Measurements from ENCODE around the gene KCNIP4. TPM values are rescaled to one million over a fixed set of nuclear protein-coding genes. Genes with fewer than 3 reads are reported as not detected.
A peak's percentile ranks its signal among the peaks of the same experiment; 100 is the strongest.

Gene KCNIP4
- total and polyA plus RNA-seq, 2 of the 4 experiments (the other 2 are of a cell fraction), result not detected

DNA sequence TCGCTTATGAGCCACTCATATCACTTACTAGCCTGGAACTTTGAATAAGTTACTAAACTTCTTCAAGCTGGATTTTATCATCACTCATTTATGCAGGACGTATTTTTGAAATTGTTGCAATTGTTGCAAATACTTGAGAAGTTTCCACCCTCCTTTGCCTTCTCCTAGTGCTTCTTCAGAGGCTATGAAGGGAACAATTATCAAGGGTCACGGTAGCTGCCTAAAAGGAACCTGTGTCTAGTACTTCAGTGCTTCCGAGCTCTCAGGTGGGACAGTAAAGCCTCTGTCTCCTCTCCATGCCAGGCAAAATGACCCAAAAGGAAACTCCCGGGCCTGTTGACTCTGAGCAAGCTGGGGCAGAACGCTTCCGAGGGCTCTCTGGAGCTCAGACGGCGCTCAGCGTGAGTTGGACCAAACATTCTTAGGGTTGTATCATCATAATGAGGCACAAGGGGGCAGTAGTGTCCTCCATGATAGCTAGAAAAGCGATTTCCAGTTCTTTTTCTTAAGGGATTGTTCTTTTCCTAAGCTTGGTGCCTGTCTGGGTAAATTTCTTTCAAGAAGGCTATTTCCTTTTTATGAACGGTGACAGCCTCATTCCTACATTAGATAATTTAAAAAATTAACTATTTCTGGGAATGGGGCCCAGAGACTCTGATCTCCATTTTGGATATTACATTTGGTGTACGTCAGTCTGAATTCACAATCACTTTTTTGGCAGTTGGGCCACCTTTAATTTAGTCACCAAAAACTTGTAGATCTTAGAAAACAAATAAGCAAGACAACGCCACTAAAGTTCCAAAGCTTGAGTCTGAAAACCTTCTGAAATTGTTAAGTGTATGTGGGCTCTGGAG lies 1175.2 kb downstream of the KCNIP4 start:
- no peak overlapping the region; the same call in 1 of the 2 replicates for H3K4me2 ChIP-seq (ENCODE audit: low read depth, low read length)
- no peaks in the 10 kb centered on the region for H4K20me1 ChIP-seq (ENCODE audit: insufficient read depth, low read length)
- no peaks in the 10 kb centered on the region for H3K79me1 ChIP-seq (ENCODE audit: low read depth in 1 of 2, low read length in 2 of 2)
- no peak overlapping the region for H3K14ac ChIP-seq (replicated peaks; ENCODE audit: low read depth, low read length)
- no peak overlapping the region for H3K56ac ChIP-seq (ENCODE audit: extremely low read depth, insufficient read depth, low read length)
- ChIA-PET CTCF (interaction anchor here (0.7 to 1.7 kb wide), 12 partner anchors 9 to 1616 kb away, joined by 3 to 13 read pairs (median 4); no protein-coding TSS in a partner anchor), POLR2A (ENCODE audit: unreplicated experiment) (no interaction called here)
- H3K9me1 ChIP-seq (ENCODE audit: insufficient read depth, low read length), result no peaks in the 10 kb centered on the region
- dilution Hi-C loops (cut with HindIII; ENCODE audit: low sequenced_read_pairs, unreplicated experiment), result no loop called here
- no peak overlapping the region for H2BK5ac ChIP-seq (ENCODE audit: low read depth, low read length, poor library complexity, severe bottlenecking)
- TF ChIP-seq, protein P1, sequence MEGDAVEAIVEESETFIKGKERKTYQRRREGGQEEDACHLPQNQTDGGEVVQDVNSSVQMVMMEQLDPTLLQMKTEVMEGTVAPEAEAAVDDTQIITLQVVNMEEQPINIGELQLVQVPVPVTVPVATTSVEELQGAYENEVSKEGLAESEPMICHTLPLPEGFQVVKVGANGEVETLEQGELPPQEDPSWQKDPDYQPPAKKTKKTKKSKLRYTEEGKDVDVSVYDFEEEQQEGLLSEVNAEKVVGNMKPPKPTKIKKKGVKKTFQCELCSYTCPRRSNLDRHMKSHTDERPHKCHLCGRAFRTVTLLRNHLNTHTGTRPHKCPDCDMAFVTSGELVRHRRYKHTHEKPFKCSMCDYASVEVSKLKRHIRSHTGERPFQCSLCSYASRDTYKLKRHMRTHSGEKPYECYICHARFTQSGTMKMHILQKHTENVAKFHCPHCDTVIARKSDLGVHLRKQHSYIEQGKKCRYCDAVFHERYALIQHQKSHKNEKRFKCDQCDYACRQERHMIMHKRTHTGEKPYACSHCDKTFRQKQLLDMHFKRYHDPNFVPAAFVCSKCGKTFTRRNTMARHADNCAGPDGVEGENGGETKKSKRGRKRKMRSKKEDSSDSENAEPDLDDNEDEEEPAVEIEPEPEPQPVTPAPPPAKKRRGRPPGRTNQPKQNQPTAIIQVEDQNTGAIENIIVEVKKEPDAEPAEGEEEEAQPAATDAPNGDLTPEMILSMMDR (conservative IDR thresholded peaks at IDR 0.05; ENCODE audit: low read depth, low read length), result peak; percentile 72
- TF ChIP-seq, protein P2, sequence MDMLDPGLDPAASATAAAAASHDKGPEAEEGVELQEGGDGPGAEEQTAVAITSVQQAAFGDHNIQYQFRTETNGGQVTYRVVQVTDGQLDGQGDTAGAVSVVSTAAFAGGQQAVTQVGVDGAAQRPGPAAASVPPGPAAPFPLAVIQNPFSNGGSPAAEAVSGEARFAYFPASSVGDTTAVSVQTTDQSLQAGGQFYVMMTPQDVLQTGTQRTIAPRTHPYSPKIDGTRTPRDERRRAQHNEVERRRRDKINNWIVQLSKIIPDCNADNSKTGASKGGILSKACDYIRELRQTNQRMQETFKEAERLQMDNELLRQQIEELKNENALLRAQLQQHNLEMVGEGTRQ (IDR thresholded peaks at IDR 0.05; ENCODE audit: low read depth, low read length), result no peak
- TF ChIP-seq BHLHE40 (IDR thresholded peaks at IDR 0.05; ENCODE audit: low read depth, low read length) (no peak), SMC3 (IDR thresholded peaks at IDR 0.05; ENCODE audit: low read depth, low read length) (peak; percentile 57), RAD21 (IDR thresholded peaks at IDR 0.05; ENCODE audit: low read length) (peak; percentile 66), NFE2L2 (IDR thresholded peaks at IDR 0.05; ENCODE audit: low read depth, low read length) (no peak), POLR2A (IDR thresholded peaks at IDR 0.05; ENCODE audit: low read depth, low read length) (no peak), MXI1 (IDR thresholded peaks at IDR 0.05; ENCODE audit: borderline replicate concordance, low read depth, low read length) (no peak)
- TF ChIP-seq, protein P3, sequence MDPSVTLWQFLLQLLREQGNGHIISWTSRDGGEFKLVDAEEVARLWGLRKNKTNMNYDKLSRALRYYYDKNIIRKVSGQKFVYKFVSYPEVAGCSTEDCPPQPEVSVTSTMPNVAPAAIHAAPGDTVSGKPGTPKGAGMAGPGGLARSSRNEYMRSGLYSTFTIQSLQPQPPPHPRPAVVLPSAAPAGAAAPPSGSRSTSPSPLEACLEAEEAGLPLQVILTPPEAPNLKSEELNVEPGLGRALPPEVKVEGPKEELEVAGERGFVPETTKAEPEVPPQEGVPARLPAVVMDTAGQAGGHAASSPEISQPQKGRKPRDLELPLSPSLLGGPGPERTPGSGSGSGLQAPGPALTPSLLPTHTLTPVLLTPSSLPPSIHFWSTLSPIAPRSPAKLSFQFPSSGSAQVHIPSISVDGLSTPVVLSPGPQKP (IDR thresholded peaks at IDR 0.05; ENCODE audit: borderline replicate concordance, low read depth, low read length), result no peak
- intact Hi-C loops (cut with micrococcal nuclease), result loop anchor here (1.0 kb wide), 2 partner anchors 696 to 995 kb away; no protein-coding TSS in a partner anchor
- no peak overlapping the region for H2AK5ac ChIP-seq (ENCODE audit: low read depth, low read length)
- H3K27ac ChIP-seq (ENCODE audit: insufficient read depth, low read length), result no peak overlapping the region
- no peaks in the 10 kb centered on the region for H3K4me1 ChIP-seq (ENCODE audit: control insufficient read depth, insufficient read depth, low read length)
- H2BK120ac ChIP-seq (ENCODE audit: low read depth, low read length), result no peak overlapping the region
- no peak overlapping the region for H4K5ac ChIP-seq (ENCODE audit: low read depth, low read length)
- no peak overlapping the region for H4K91ac ChIP-seq (ENCODE audit: insufficient read depth, low read depth, low read length)
- peak overlapping the region; percentile 73 for H2AFZ ChIP-seq (replicated peaks; ENCODE audit: low read length, poor library complexity)
- 30% methylated on average over 6 of the region's 14 CpGs; no CpG with 5 or more reads in 1 of the 2 experiments for WGBS, 2 experiments (ENCODE audit: extremely low coverage in 2 of 2, insufficient read length in 1 of 2)
- H3K36me3 ChIP-seq (ENCODE audit: control insufficient read depth, insufficient read depth, low read length), result no peaks in the 10 kb centered on the region
- H3K4me3 ChIP-seq (ENCODE audit: insufficient read depth, low read depth, low read length), result no peak overlapping the region
- H3K4ac ChIP-seq (ENCODE audit: low read depth, low read length), result no peak overlapping the region
- in situ Hi-C loops (cut with MboI; ENCODE audit: low sequenced_read_pairs), result loop anchor here (10.0 kb wide), 1 partner anchor 1001 kb away; no protein-coding TSS in a partner anchor
- H3K9ac ChIP-seq (ENCODE audit: low read depth, low read length), result no peak overlapping the region
- no peaks in the 10 kb centered on the region for H3K9me3 ChIP-seq (ENCODE audit: control insufficient read depth, insufficient read depth, low read length)
- H2BK20ac ChIP-seq (ENCODE audit: low read depth, low read length), result no peak overlapping the region
- no peak overlapping the region for H3K18ac ChIP-seq (ENCODE audit: low read depth, low read length)
- BruUV-seq (replicated peaks), result no TSS peak
- no peaks in the 10 kb centered on the region for H3K27me3 ChIP-seq (ENCODE audit: control insufficient read depth, insufficient read depth, low read length)
- ATAC-seq (ENCODE audit: low read depth) (peak; percentile 96), DNase-seq (peak; percentile 54)
- H2BK15ac ChIP-seq (ENCODE audit: low read depth, low read length), result no peak overlapping the region
- H4K8ac ChIP-seq (ENCODE audit: low read depth in 2 of 2, low read length in 2 of 2), result no peak overlapping the region
- H3K23ac ChIP-seq (ENCODE audit: low read depth, low read length), result no peak overlapping the region
- no peak overlapping the region for H2AK9ac ChIP-seq (replicated peaks; ENCODE audit: low read depth, low read length, poor library complexity)
